ENCODE results near the gene RAD21L1.
A peak's percentile ranks its signal among the peaks of the same experiment; 100 is the strongest.
"Not testable (repeated sequence)": the region's sequence is repeated elsewhere in the genome, so short reads cannot be mapped to it uniquely, and the experiment has no call there.

RAD21L1 gene

GRCh38 chr20:1225263-1225782 lies 521 bp upstream of the RAD21L1 start:
- DNase-seq (ENCODE audit: low read depth in 3 of 3) = no peak

- no peak for DNase-seq (ENCODE audit: low read depth in 3 of 3)
Measured at GRCh38 chr20:1229541-1229940, 3.7 kb downstream of the RAD21L1 start.

- DNase-seq (ENCODE audit: low read depth in 3 of 3) = no peak
Measured at GRCh38 chr20:1232286-1233111, 6.7 kb downstream of the RAD21L1 start.

GRCh38 chr20:1240549-1240948 lies 14.7 kb downstream of the RAD21L1 start:
- DNase-seq (ENCODE audit: low read depth in 3 of 3) = no peak

GRCh38 chr20:1241456-1241855 lies 15.6 kb downstream of the RAD21L1 start:
- DNase-seq (ENCODE audit: low read depth in 3 of 3) = no peak

GRCh38 chr20:1242099-1242498 lies 16.3 kb downstream of the RAD21L1 start:
- DNase-seq (ENCODE audit: low read depth in 3 of 3) = no peak

- DNase-seq (ENCODE audit: low read depth in 3 of 3) = no peak
Measured at GRCh38 chr20:1242530-1242929, 16.7 kb downstream of the RAD21L1 start.

GRCh38 chr20:1245578-1245977 lies 19.7 kb downstream of the RAD21L1 start:
- no peak for DNase-seq (ENCODE audit: low read depth in 3 of 3)

GRCh38 chr20:1247689-1248088 lies 21.8 kb downstream of the RAD21L1 start:
- DNase-seq (ENCODE audit: low read depth in 3 of 3) = no peak

- not testable (repeated sequence) for DNase-seq (ENCODE audit: low read depth in 3 of 3)
Measured at GRCh38 chr20:1250282-1250681, 24.4 kb downstream of the RAD21L1 start.

- no peak for DNase-seq (ENCODE audit: low read depth in 3 of 3)
Measured at GRCh38 chr20:1252416-1252815, 26.6 kb downstream of the RAD21L1 start.

GRCh38 chr20:1254254-1254653 lies 28.4 kb downstream of the RAD21L1 start:
- no peak for DNase-seq (ENCODE audit: low read depth in 3 of 3)

GRCh38 chr20:1255675-1256074 lies 29.8 kb downstream of the RAD21L1 start:
- DNase-seq (ENCODE audit: low read depth in 3 of 3) = no peak

GRCh38 chr20:1263853-1264252 lies 38.0 kb downstream of the RAD21L1 start:
- DNase-seq (ENCODE audit: low read depth in 3 of 3) = no peak

- no peak for DNase-seq (ENCODE audit: low read depth in 3 of 3)
Measured at GRCh38 chr20:1264727-1265126, 38.9 kb downstream of the RAD21L1 start.

GRCh38 chr20:1265226-1265915 lies 39.5 kb downstream of the RAD21L1 start:
- no peak for DNase-seq (ENCODE audit: low read depth in 3 of 3)

GRCh38 chr20:1265916-1266166 lies 40.0 kb downstream of the RAD21L1 start:
- DNase-seq (ENCODE audit: low read depth in 3 of 3) = no peak

GRCh38 chr20:1266167-1266973 lies 40.5 kb downstream of the RAD21L1 start, which contains the start of gene SNPH:
Gene SNPH (plus strand): TSS chr20:1266294. CDS start chr20:1296240, 29,946 bp downstream.
- peak; percentile 44 to 73 (median 62) for DNase-seq (ENCODE audit: low read depth in 3 of 3)

GRCh38 chr20:1267161-1267560 lies 41.3 kb downstream of the RAD21L1 start:
- no peak for DNase-seq (ENCODE audit: low read depth in 3 of 3)

- DNase-seq (ENCODE audit: low read depth in 3 of 3) = no peak
Measured at GRCh38 chr20:1267809-1268374, 42.0 kb downstream of the RAD21L1 start.

GRCh38 chr20:1269235-1269634 lies 43.4 kb downstream of the RAD21L1 start:
- DNase-seq (ENCODE audit: low read depth in 3 of 3) = no peak

GRCh38 chr20:1269850-1270249 lies 44.0 kb downstream of the RAD21L1 start:
- DNase-seq (ENCODE audit: low read depth in 3 of 3) = no peak

Data from stimulated activated CD4-positive, alpha-beta T cell treated with anti-CD3 and anti-CD28 coated beads, TNF-alpha, amount 100 ng/mL, for 48 hours (primary cell).